NCI-H1105 (cell line): ENCODE results near the gene TRPT1.

Source experiments
- DNase-seq: peaks from one replicate; lab custom pipeline; 2025; lab: John Stamatoyannopoulos, UW

TRPT1 gene

DNA sequence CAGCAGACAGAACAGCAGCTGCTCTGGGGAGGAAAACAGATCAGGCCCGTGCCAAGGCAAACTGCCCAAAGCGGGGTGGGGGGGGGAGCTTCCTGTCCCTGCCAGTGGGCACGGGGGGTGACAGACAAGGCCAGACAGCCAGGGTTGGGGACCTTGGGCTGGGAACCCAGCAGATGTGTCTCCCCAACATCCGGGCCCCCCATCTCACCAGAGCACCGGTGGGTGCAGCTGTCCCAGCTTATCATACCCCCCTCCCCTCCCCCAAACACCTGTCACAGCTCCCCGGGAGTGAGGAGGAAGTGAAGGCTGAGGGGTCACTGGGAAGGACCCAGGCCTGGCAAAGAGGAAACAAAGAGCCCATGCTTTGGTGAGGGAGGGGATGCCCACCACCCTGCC is 19.4 kb upstream of the TRPT1 start:
- no peak for DNase-seq

DNA sequence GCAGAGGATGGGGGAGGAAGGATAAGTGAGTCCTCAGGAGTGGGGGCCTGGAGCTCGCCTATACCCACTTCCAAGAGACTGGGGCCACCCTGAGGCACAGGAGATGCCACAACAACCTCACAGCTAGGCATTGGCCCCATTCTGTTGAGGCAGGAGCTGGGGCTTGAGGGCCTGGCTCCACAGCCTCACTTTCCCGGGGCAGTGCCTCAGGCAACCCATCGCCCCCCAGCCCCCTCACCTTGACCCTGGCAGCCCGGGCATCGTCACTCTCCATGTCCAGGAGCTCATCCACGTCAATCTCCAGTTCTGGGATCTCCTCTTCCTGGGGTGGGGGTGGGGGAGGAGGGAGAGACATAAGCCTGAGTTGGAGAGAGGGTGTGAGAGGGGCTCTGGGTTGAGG is 19.0 kb upstream of the TRPT1 start:
- DNase-seq: no peak

DNA sequence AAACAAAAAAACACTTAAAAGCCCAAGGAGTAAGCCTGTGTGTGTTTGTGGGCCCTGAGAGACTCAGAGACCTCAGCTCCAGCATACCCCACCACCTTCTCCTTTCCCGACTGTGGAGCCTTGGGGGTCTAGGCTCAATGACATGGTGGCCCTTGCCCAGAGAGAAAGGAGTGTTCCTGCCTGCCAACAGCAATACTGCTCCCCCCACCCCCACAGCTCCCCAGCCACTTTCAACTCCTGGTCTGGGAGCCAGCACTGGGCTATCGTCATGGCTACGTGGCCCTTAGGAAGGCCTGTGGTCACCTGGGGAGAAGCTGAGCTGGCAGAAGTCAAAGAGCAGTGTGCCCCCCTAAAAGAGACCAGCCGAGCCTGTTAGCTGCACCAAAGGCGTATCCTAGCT is 18.1 kb upstream of the TRPT1 start:
- DNase-seq: no peak

DNA sequence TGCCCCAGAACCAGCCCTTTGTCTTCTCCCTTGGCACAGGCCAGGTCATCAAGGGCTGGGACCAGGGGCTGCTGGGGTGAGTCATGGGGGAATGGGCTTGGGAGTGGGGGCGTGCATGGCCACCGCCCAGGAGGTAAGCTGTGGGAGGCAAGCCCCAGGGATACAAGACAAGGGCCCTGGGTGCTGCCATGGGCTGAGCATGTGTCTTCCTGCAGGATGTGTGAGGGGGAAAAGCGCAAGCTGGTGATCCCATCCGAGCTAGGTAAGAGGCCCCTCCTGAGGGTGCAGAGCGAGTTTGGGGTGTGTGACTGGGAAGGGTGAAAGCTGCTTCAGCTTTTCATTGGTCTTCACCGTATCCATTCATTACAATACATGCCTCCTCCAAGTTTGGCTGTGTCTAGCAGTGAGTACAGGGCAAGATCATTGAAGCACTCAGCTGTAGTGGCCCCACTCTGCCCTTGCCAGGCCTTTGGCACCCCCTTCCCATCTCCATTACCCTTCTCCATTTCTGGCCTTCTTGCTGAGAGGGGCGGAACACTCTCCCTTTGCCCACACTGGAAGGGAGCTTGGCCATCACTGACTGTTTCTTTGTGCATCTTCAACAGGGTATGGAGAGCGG is 17.4 kb upstream of the TRPT1 start:
- DNase-seq: no peak

DNA sequence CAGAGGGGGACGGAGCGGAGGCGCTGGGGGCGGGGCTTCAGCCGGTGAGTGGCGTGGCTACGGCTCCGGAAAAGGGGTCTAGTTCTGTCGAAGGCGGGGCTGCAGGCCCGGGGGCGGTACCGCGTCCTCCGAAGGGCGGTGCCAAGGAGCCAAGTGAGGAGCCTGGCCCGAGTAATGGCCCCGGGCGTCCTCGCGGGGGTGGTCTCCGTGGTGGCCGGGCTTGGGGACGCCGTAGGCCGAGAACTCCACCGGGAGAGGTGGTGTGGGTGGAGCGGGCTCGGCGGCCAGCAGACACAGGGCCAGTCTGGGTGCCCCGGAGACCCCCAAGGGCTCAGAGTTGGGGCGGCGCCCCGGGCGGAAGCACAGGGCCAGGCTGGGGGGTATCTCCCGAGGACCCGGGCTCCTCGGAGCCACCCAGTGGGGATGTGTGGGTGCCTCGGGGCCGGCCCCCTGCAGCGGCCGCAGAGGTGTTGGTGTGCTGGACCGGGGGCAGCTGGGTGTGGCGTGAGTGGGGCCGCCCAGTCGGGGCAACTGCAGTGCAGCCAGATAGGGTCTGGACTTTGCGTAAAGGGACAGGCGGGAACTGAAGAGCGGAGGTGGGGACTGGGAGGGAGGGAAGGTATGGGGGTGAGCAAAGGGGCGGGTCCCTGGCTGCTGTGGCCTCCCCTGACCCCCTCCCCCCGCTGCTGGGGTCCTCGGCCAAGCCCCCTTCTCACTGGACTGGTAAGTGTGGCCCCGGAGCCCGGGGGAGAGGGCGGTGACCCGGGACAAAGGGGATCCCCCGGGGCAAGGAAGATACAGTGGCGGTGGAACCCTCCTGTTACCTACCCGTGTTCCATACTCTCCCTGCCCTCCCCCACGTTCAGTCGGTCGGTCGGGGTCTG is 15.7 kb upstream of the TRPT1 start:
- DNase-seq: no peak

- DNase-seq: peak; percentile 97
These were observed 15.2 kb upstream of the TRPT1 start for GRCh38 chr11:64241241-64241490.

DNA sequence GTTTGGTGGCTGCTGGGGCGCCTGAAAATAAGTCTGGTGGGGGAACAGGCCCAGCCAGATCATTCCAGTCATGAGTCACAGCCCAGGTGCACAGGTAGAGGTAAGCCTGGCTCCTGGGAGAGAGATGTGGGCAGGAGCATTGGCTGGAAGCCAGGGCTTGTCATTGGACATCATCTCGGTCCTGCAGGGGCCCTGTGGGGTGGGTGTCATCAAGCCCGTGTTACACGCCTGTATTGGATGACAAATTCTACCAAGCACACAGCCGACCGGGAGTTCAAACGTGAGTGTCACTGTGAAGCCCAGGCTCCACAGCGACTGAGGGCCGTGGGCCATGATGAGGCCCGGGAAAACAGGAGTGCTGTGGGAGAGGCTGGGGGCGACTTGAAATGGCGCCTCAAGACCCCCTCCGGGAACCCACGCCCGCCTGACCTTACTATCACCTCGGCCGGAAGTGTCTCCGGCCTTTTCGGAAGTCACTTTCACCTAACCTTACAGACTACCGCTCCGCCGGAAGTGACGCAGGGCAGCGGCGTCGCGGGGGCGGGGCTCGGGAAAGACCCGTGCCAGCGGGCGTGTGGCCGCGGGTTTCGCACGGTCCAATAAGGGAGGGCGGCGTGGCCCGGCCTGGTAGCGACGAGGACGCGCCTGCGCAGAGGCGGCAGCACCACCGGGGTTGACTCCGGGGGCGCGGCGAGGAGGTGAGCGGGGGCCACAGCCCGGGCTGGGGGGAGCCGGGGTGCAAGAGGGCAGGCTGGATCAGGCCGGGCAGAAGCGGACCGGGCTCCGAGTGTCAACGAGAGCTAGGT is 14.7 kb upstream of the TRPT1 start, which contains the start of gene FKBP2:
FKBP2 (plus strand) TSS at position 661 of the 806 bp plus-strand sequence. CDS start 1,293 bp downstream, outside the sequence.
- peak; percentile 96 for DNase-seq

GRCh38 chr11:64239662-64240434 is 13.9 kb upstream of the TRPT1 start:
- DNase-seq: no peak

DNA sequence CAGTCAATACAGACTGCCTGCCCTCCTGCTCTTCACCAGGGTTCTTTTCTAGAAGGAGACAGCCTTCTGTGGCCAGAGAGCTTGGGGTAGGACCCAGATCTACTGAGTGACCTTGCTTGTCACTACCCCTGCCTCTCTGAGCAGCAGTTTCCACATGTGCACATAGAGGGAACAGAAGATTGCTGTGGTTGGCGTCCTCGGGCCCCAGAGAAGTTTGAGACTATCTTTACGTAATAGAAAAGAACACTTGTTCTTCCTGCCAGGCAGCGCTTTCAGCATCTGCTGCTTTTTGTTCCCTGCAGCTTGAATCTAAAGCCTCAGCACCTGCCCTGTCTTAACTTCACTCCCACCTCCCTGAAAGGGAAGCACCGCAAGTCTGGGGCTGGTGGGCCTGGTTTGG is 13.0 kb upstream of the TRPT1 start:
- DNase-seq: no peak

GRCh38 chr11:64238076-64238475 is 12.1 kb upstream of the TRPT1 start:
- DNase-seq: no peak

GRCh38 chr11:64237484-64237951 is 11.5 kb upstream of the TRPT1 start:
- peak; percentile 93 for DNase-seq

DNA sequence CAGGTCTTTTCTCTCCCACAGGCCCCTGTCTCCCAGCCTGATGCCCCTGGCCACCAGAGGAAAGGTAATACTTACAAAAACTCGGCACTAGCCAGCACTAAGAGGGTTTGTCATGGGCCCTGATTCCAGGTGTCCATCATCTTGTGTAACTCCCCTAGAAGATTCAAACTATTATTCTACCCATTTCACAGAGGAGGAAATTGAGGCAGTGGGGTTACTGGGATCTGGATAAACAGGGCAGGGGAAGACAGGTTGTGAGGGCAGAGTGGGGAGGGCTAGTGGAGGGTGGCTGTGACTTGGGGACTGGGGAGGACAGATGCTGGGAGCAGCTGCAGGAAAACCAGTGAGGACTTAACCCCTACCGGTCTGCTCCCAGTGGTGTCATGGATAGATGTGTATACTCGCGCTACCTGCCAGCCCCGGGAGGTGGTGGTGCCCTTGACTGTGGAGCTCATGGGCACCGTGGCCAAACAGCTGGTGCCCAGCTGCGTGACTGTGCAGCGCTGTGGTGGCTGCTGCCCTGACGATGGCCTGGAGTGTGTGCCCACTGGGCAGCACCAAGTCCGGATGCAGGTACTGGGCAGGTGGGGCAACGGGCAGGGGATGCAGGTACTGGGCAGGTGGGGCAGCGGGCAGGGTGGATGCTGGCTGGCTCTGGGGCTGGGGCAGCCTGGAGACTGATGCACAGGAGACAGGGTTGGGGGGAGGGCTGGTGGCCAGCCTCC is 9.6 kb upstream of the TRPT1 start:
- no peak for DNase-seq

- peak; percentile 37 for DNase-seq
These were observed 8.8 kb upstream of the TRPT1 start for GRCh38 chr11:64234647-64235379.

DNA sequence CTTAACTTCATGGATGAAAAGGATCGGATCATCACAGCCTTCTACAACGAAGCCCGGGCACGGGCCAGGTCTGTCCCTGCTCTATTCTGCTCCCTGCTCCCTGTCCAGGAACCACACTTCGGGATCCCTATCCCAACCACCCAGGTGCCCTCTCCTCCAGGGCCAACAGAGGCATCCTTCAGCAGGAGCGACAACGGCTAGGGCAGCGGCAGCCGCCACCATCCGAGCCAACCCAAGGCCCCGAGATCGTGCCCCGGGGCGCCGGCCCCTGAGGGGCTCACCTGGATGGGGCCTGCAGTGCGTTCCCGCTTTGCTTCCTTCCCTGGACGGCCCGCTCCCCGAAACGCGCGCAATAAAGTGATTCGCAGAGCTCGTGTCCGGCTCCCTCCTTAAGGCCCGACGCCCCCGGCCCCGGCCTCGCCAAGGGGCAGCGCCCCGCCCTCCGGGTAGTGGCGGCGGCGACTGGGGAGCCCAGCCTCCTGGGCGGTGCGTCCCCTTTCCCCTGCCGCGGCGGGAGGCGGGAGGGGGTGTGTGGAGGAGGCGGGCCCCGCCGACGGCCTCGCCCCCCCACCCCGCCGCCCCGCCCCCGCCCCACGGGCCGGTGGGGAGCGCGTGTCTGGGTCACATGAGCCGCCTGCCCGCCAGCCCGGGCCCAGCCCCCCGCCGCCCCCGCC is 8.1 kb upstream of the TRPT1 start, which contains the start of gene VEGFB:
VEGFB (plus strand) TSS at position 672 of the 674 bp plus-strand sequence. CDS start 250 bp downstream, outside the sequence.
- DNase-seq: peak; percentile 52

DNA sequence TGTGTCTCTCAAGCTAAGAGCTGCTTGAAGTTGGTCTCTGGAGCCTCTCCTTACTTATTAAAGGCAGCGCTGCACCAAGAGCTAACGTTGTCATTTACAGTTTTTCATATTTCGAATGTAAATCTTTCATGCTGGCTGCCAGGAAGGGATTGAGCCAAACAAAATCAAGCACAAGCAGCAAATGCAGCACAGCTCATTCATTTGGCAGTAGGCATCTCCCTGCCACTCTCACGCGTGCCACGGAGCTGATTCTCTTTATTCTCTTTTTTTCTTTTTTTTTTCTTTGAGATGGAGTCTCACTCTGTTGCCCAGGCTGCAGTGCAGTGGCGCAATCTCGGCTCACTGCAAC is 7.0 kb upstream of the TRPT1 start:
- no peak for DNase-seq

DNA sequence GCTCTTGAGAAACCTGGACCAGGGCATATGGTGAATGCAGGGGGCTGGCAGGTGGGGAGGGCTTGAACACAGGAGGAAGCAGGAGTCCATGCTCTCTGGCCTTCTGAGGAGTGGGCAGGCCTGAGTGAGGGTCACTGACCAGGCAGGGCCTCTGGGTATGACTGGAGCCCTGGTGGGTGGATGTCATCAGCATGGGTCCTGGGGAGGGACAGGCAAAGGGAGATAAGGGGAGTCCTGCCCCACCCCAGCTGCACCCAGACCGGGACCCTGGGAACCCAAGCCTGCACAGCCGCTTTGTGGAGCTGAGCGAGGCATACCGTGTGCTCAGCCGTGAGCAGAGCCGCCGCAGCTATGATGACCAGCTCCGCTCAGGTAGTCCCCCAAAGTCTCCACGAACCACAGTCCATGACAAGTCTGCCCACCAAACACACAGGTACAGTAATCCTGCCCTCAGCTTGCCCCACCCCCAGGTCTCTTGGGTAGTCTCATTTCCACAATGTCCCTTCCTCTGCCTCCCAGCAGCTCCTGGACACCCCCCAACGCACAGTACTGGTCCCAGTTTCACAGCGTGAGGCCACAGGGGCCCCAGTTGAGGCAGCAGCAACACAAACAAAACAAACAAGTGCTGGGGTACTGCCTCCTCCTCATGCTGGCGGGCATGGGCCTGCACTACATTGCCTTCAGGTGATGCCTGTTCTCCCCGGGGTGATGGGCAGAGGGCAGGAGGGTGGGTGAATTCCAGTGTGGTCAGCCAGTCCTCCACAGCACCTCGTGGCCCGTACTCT is 6.4 kb upstream of the TRPT1 start:
- DNase-seq: no peak

DNA sequence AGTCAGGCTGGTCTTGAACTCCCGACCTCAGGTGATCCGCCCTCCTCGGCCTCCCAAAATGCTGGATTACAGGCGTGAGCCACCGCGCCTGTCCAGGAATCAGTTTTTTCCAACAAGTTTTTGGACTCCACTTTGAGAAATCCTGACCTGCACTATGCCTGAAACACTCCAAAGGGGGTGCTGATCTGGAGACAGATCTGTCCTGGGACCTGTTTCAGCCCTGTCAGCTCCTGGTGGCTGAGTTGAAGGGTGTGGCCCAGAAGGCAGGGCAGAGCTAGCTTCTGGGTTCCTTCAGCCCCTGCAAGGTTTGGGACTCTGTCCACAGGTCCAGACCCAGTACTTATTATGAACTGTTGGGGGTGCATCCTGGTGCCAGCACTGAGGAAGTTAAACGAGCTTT is 5.6 kb upstream of the TRPT1 start:
- DNase-seq: no peak

- DNase-seq: no peak
These were observed 5.0 kb upstream of the TRPT1 start for GRCh38 chr11:64230985-64231365.
